Measurements from ENCODE around the gene BACH2.

BACH2 gene

GRCh38 chr6:90195094-90195829, 101.4 kb downstream of the BACH2 start:
- Histone ChIP-seq H3K4me3 (ENCODE audit: insufficient read depth in 1 of 2, low read depth in 1 of 2, low read length in 2 of 2) (no peak overlapping the region), H2BK120ac (ENCODE audit: low read depth, low read length) (no peak overlapping the region), H3K27ac (ENCODE audit: low read length, poor library complexity, severe bottlenecking) (no peak overlapping the region), H3K23ac (ENCODE audit: low read length in 2 of 2) (no peak overlapping the region), H3K36me3 (ENCODE audit: control insufficient read depth in 1 of 2, insufficient read depth in 2 of 2, low read depth in 1 of 2, low read length in 2 of 2) (no peaks in the 10 kb centered on the region), H3K9me3 (ENCODE audit: control insufficient read depth, low read length) (no peaks in the 10 kb centered on the region), H4K8ac (ENCODE audit: low read length) (no peak overlapping the region), H3K27me3 (ENCODE audit: control insufficient read depth in 1 of 2, insufficient read depth in 1 of 2, low read length in 2 of 2) (no peaks in the 10 kb centered on the region), H3K14ac (ENCODE audit: low read length in 2 of 2) (no peak overlapping the region), H3K4ac (ENCODE audit: low read depth in 1 of 2, low read length in 2 of 2) (peak overlapping the region in 1 of 2 experiments; percentile 40), H2BK12ac (ENCODE audit: low read length in 2 of 2) (peak overlapping the region; percentile 22 to 80), H2AK5ac (ENCODE audit: low read length, severe bottlenecking) (no peak overlapping the region), H3K18ac (ENCODE audit: low read depth in 1 of 2, low read length in 2 of 2) (peak overlapping the region in 1 of 2 experiments; percentile 55), H2AFZ (ENCODE audit: low read depth, low read length) (no peak overlapping the region), H3K9ac (ENCODE audit: low read length) (peak overlapping the region; percentile 21), H3K4me1 (ENCODE audit: control insufficient read depth, insufficient read depth, low read depth, low read length) (peaks cover 4% of the 10 kb centered on the region), H3K4me2 (ENCODE audit: low read length, poor library complexity, severe bottlenecking) (no peak overlapping the region), H3K79me1 (replicated peaks; ENCODE audit: low read length, poor library complexity, severe bottlenecking) (no peaks in the 10 kb centered on the region), H2BK5ac (ENCODE audit: low read depth, low read length, poor library complexity, severe bottlenecking) (no peak overlapping the region), H2BK15ac (ENCODE audit: low read depth, poor library complexity, severe bottlenecking) (no peak overlapping the region), H4K91ac (ENCODE audit: low read length) (no peak overlapping the region)
- no peak for DNase-seq
- WGBS = 77% methylated on average over 9 of the region's 9 CpGs

GRCh38 chr6:90194371-90194841, 102.2 kb downstream of the BACH2 start:
- peak; percentile 82 for DNase-seq
- Histone ChIP-seq H4K8ac (ENCODE audit: low read length) (no peak overlapping the region), H3K23ac (ENCODE audit: low read length in 2 of 2) (no peak overlapping the region), H3K4ac (ENCODE audit: low read depth in 1 of 2, low read length in 2 of 2) (peak overlapping the region in 1 of 2 experiments; percentile 50), H3K79me1 (replicated peaks; ENCODE audit: low read length, poor library complexity, severe bottlenecking) (no peaks in the 10 kb centered on the region), H3K27me3 (ENCODE audit: control insufficient read depth in 1 of 2, insufficient read depth in 1 of 2, low read length in 2 of 2) (no peaks in the 10 kb centered on the region), H3K4me3 (ENCODE audit: insufficient read depth in 1 of 2, low read depth in 1 of 2, low read length in 2 of 2) (peak overlapping the region in 1 of 2 experiments; percentile 34), H3K9me3 (ENCODE audit: control insufficient read depth, low read length) (no peaks in the 10 kb centered on the region), H3K9ac (ENCODE audit: low read length) (peak overlapping the region; percentile 30), H2AFZ (ENCODE audit: low read depth, low read length) (no peak overlapping the region), H2BK15ac (ENCODE audit: low read depth, poor library complexity, severe bottlenecking) (no peak overlapping the region), H3K4me1 (ENCODE audit: control insufficient read depth, insufficient read depth, low read depth, low read length) (peaks cover 4% of the 10 kb centered on the region), H2AK5ac (ENCODE audit: low read length, severe bottlenecking) (no peak overlapping the region), H4K91ac (ENCODE audit: low read length) (no peak overlapping the region), H3K4me2 (ENCODE audit: low read length, poor library complexity, severe bottlenecking) (no peak overlapping the region), H3K14ac (ENCODE audit: low read length in 2 of 2) (no peak overlapping the region), H2BK120ac (ENCODE audit: low read depth, low read length) (no peak overlapping the region), H3K36me3 (ENCODE audit: control insufficient read depth in 1 of 2, insufficient read depth in 2 of 2, low read depth in 1 of 2, low read length in 2 of 2) (no peaks in the 10 kb centered on the region), H3K27ac (ENCODE audit: low read length, poor library complexity, severe bottlenecking) (no peak overlapping the region), H3K18ac (ENCODE audit: low read depth in 1 of 2, low read length in 2 of 2) (peak overlapping the region; percentile 25 to 56), H2BK5ac (ENCODE audit: low read depth, low read length, poor library complexity, severe bottlenecking) (no peak overlapping the region), H2BK12ac (ENCODE audit: low read length in 2 of 2) (peak overlapping the region in 1 of 2 experiments; percentile 72)
- WGBS = 17% methylated on average over 4 of the region's 4 CpGs

- peak overlapping the region in 1 of 2 experiments; percentile 75 for H2BK12ac ChIP-seq (ENCODE audit: low read length in 2 of 2)
- H3K4me1 ChIP-seq (ENCODE audit: control insufficient read depth, insufficient read depth, low read depth, low read length) = peaks cover 4% of the 10 kb centered on the region
- H2AFZ ChIP-seq (ENCODE audit: low read depth, low read length) = no peak overlapping the region
- H3K79me1 ChIP-seq (replicated peaks; ENCODE audit: low read length, poor library complexity, severe bottlenecking) = no peaks in the 10 kb centered on the region
- no peak overlapping the region for H2BK120ac ChIP-seq (ENCODE audit: low read depth, low read length)
- H3K4me2 ChIP-seq (ENCODE audit: low read length, poor library complexity, severe bottlenecking) = no peak overlapping the region
- no peaks in the 10 kb centered on the region for H3K27me3 ChIP-seq (ENCODE audit: control insufficient read depth in 1 of 2, insufficient read depth in 1 of 2, low read length in 2 of 2)
- H3K27ac ChIP-seq (ENCODE audit: low read length, poor library complexity, severe bottlenecking) = no peak overlapping the region
- H3K23ac ChIP-seq (ENCODE audit: low read length in 2 of 2) = no peak overlapping the region
- no peak overlapping the region for H3K18ac ChIP-seq (ENCODE audit: low read depth in 1 of 2, low read length in 2 of 2)
- H3K36me3 ChIP-seq (ENCODE audit: control insufficient read depth in 1 of 2, insufficient read depth in 2 of 2, low read depth in 1 of 2, low read length in 2 of 2) = no peaks in the 10 kb centered on the region
- H3K4me3 ChIP-seq (ENCODE audit: insufficient read depth in 1 of 2, low read depth in 1 of 2, low read length in 2 of 2) = no peak overlapping the region
- H3K9me3 ChIP-seq (ENCODE audit: control insufficient read depth, low read length) = no peaks in the 10 kb centered on the region
- no peak overlapping the region for H2BK5ac ChIP-seq (ENCODE audit: low read depth, low read length, poor library complexity, severe bottlenecking)
- no peak overlapping the region for H3K14ac ChIP-seq (ENCODE audit: low read length in 2 of 2)
- H3K4ac ChIP-seq (ENCODE audit: low read depth in 1 of 2, low read length in 2 of 2) = peak overlapping the region in 1 of 2 experiments; percentile 47
- no peak for DNase-seq
- no peak overlapping the region for H2AK5ac ChIP-seq (ENCODE audit: low read length, severe bottlenecking)
- WGBS = 98% methylated on average over 3 of the region's 4 CpGs
- peak overlapping the region; percentile 2 for H4K91ac ChIP-seq (ENCODE audit: low read length)
- no peak overlapping the region for H4K8ac ChIP-seq (ENCODE audit: low read length)
- H3K9ac ChIP-seq (ENCODE audit: low read length) = no peak overlapping the region
- no peak overlapping the region for H2BK15ac ChIP-seq (ENCODE audit: low read depth, poor library complexity, severe bottlenecking)
These were observed 103.3 kb downstream of the BACH2 start for GRCh38 chr6:90193359-90193758.

GRCh38 chr6:90192857-90193256, 103.8 kb downstream of the BACH2 start:
- Histone ChIP-seq H2AFZ (ENCODE audit: low read depth, low read length) (no peak overlapping the region), H3K18ac (ENCODE audit: low read depth in 1 of 2, low read length in 2 of 2) (no peak overlapping the region), H3K4me1 (ENCODE audit: control insufficient read depth, insufficient read depth, low read depth, low read length) (peaks cover 2% of the 10 kb centered on the region), H3K27ac (ENCODE audit: low read length, poor library complexity, severe bottlenecking) (no peak overlapping the region), H3K36me3 (ENCODE audit: control insufficient read depth in 1 of 2, insufficient read depth in 2 of 2, low read depth in 1 of 2, low read length in 2 of 2) (no peaks in the 10 kb centered on the region), H3K9me3 (ENCODE audit: control insufficient read depth, low read length) (no peaks in the 10 kb centered on the region), H2BK15ac (ENCODE audit: low read depth, poor library complexity, severe bottlenecking) (no peak overlapping the region), H3K9ac (ENCODE audit: low read length) (no peak overlapping the region), H3K4me2 (ENCODE audit: low read length, poor library complexity, severe bottlenecking) (no peak overlapping the region), H2AK5ac (ENCODE audit: low read length, severe bottlenecking) (no peak overlapping the region), H3K27me3 (ENCODE audit: control insufficient read depth in 1 of 2, insufficient read depth in 1 of 2, low read length in 2 of 2) (no peaks in the 10 kb centered on the region), H4K8ac (ENCODE audit: low read length) (no peak overlapping the region), H3K23ac (ENCODE audit: low read length in 2 of 2) (no peak overlapping the region), H2BK120ac (ENCODE audit: low read depth, low read length) (no peak overlapping the region), H3K4me3 (ENCODE audit: insufficient read depth in 1 of 2, low read depth in 1 of 2, low read length in 2 of 2) (no peak overlapping the region), H3K4ac (ENCODE audit: low read depth in 1 of 2, low read length in 2 of 2) (peak overlapping the region in 1 of 2 experiments; percentile 24), H4K91ac (ENCODE audit: low read length) (no peak overlapping the region), H3K79me1 (replicated peaks; ENCODE audit: low read length, poor library complexity, severe bottlenecking) (no peaks in the 10 kb centered on the region), H3K14ac (ENCODE audit: low read length in 2 of 2) (no peak overlapping the region), H2BK5ac (ENCODE audit: low read depth, low read length, poor library complexity, severe bottlenecking) (no peak overlapping the region), H2BK12ac (ENCODE audit: low read length in 2 of 2) (no peak overlapping the region)
- no peak for DNase-seq
- WGBS = 92% methylated on average over 2 of the region's 3 CpGs
